GM18498 (cell line): ENCODE measurements around the gene GNG2.
A peak's percentile ranks its signal among the peaks of the same experiment; 100 is the strongest.

Experiments
- ATAC-seq: cut with Tn5 transposase; IDR thresholded peaks from one replicate; pipeline ENCODE4 v1.9.1; 2021; ENCODE audit warnings: mild to moderate bottlenecking, moderate library complexity; ENCODE audit not compliant: unreplicated experiment

Gene GNG2

GRCh38 chr14:51884086-51884927 is 23.9 kb downstream of the GNG2 start:
- ATAC-seq = peak; percentile 66

- no peak for ATAC-seq
These were observed 29.4 kb downstream of the GNG2 start for GRCh38 chr14:51889851-51890250.

GRCh38 chr14:51894250-51894649 is 33.8 kb downstream of the GNG2 start:
- no peak for ATAC-seq

GRCh38 chr14:51895375-51895774 is 35.0 kb downstream of the GNG2 start:
- ATAC-seq = no peak

- ATAC-seq = no peak
These were observed 37.5 kb downstream of the GNG2 start for GRCh38 chr14:51897791-51898355.

GRCh38 chr14:51901475-51902024 is 41.1 kb downstream of the GNG2 start:
- ATAC-seq = no peak

- ATAC-seq = peak; percentile 88
These were observed 45.3 kb downstream of the GNG2 start for GRCh38 chr14:51905656-51906121.

GRCh38 chr14:51908086-51908485 is 47.7 kb downstream of the GNG2 start:
- no peak for ATAC-seq

GRCh38 chr14:51912112-51912786 is 51.8 kb downstream of the GNG2 start:
- ATAC-seq = no peak

- ATAC-seq = no peak
These were observed 53.9 kb downstream of the GNG2 start for GRCh38 chr14:51914310-51914709.

- ATAC-seq = no peak
These were observed 56.8 kb downstream of the GNG2 start for GRCh38 chr14:51917193-51917592.

GRCh38 chr14:51921026-51921425 is 60.6 kb downstream of the GNG2 start:
- no peak for ATAC-seq

- no peak for ATAC-seq
These were observed 62.2 kb downstream of the GNG2 start for GRCh38 chr14:51922624-51923023.

- ATAC-seq = no peak
These were observed 64.2 kb downstream of the GNG2 start for GRCh38 chr14:51924600-51924999.

- no peak for ATAC-seq
These were observed 65.6 kb downstream of the GNG2 start for GRCh38 chr14:51925980-51926379.

GRCh38 chr14:51926449-51926848 is 66.0 kb downstream of the GNG2 start:
- no peak for ATAC-seq

GRCh38 chr14:51928568-51928967 is 68.2 kb downstream of the GNG2 start:
- ATAC-seq = no peak

GRCh38 chr14:51929166-51929565 is 68.8 kb downstream of the GNG2 start:
- ATAC-seq = no peak

- no peak for ATAC-seq
These were observed 69.7 kb downstream of the GNG2 start for GRCh38 chr14:51929910-51930682.

GRCh38 chr14:51931308-51931707 is 70.9 kb downstream of the GNG2 start:
- ATAC-seq = no peak

GRCh38 chr14:51933191-51933590 is 72.8 kb downstream of the GNG2 start:
- ATAC-seq = no peak
